Suprapubic skin (tissue), 4 donors: ENCODE data around the gene PCSK2. TPM values are rescaled to one million over a fixed set of nuclear protein-coding genes. Genes with fewer than 3 reads are reported as not detected.

Experiments used
- DNase-seq, 2 donors: peaks; one replicate each; pipeline ENCODE4 v3.0.0-alpha.2; 2019; ENCODE audit warnings: low spot score in 2 of 2
- H3K27ac ChIP-seq: fragments of 200-600 bp; sonication (generic); one replicate; pipeline ENCODE4 v1.5.1; 2019
- H3K27me3 ChIP-seq: fragments of 200-600 bp; sonication (generic); one replicate; pipeline ENCODE4 v1.5.1; 2019
- H3K36me3 ChIP-seq: fragments of 200-600 bp; sonication (generic); one replicate; pipeline ENCODE4 v1.5.1; 2019
- H3K4me1 ChIP-seq: fragments of 200-600 bp; sonication (generic); one replicate; pipeline ENCODE4 v1.5.1; 2019
- H3K4me3 ChIP-seq: fragments of 200-600 bp; sonication (generic); one replicate; pipeline ENCODE4 v1.5.1; 2019; ENCODE audit warnings: mild to moderate bottlenecking
- H3K9me3 ChIP-seq: fragments of 200-600 bp; sonication (generic); one replicate; pipeline ENCODE4 v1.5.1; 2019
- EP300 ChIP-seq: sonication (generic); formaldehyde crosslinking; IDR thresholded peaks from one replicate; pipeline ENCODE4 v1.6.1; 2017; ENCODE audit warnings: antibody characterized with exemption
- POLR2A ChIP-seq, 2 donors: fragments of 450-650 bp; IDR thresholded peaks; one replicate each; pipeline ENCODE4 v1.6.1; 2017; ENCODE audit warnings: antibody characterized with exemption in 2 of 2, mild to moderate bottlenecking in 2 of 2, moderate library complexity in 2 of 2
- POLR2AphosphoS5 ChIP-seq, 3 donors: sonication (generic); formaldehyde crosslinking; IDR thresholded peaks; one replicate each; pipeline ENCODE4 v1.6.1; 2017; ENCODE audit warnings: antibody characterized with exemption in 3 of 3
- WGBS: methylation state at CpG from one replicate; pipeline ENCODE4 v1.1.5; 2018; 5-methylcytosine and 5-hydroxymethylcytosine counted together
- total RNA-seq, 4 donors: library from RNA; depleted of rRNA; stranded (reverse); fragments of >200 nt; gene quantifications; one replicate each; pipeline ENCODE4 v1.1.0, GENCODE V29; 2016
- TF ChIP-seq, protein P1 (sequence below), 2 donors: fragments of 200-600 bp in 1 of 2; fragments of 450-650 bp in 1 of 2; sonication (generic) in 1 of 2; IDR thresholded peaks; one replicate each; pipeline ENCODE4 v1.5.1; 2016 to 2019; ENCODE audit warnings: antibody characterized with exemption in 2 of 2, mild to moderate bottlenecking in 1 of 2, moderate library complexity in 1 of 2

PCSK2 gene
- total RNA-seq, 4 donors from 2014 or later = 5.2 to 23.1 (median 12.9) TPM

DNA sequence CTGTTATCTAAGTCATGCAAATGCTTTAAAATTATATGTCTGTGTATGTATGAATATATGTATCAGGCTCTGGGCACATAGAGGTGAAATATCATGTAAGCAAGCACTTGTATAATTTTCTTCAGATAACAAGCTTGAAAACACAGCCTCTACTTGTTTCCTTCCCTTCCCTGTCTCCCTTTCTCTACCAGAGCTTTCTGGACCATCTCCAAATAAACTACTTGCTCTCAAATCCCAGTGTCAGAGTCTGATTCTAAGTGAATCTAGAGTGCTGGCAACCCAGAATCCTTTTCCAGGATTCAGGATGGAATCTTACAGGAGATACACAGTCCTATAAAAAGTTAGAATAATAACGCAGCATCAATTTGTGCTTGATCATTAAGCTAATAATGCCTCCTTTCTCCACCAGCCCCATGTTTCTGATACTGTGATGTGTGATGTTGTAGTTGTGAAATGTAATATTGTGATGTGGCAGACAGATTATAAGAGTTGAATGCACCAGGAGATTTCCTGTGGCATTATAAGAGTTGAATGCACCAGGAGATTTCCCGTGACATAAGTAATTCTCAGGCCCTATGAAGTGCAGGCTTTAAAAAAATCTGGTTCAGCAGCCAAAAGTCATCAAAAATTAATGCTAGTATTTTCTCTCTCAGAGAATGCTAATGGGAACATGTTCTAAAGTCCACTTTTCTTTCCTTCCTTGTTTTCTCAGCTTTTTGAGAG is 89.6 kb downstream of the PCSK2 start:
- H3K4me1 ChIP-seq = no peaks in the 10 kb centered on the region
- TF ChIP-seq, protein P1, sequence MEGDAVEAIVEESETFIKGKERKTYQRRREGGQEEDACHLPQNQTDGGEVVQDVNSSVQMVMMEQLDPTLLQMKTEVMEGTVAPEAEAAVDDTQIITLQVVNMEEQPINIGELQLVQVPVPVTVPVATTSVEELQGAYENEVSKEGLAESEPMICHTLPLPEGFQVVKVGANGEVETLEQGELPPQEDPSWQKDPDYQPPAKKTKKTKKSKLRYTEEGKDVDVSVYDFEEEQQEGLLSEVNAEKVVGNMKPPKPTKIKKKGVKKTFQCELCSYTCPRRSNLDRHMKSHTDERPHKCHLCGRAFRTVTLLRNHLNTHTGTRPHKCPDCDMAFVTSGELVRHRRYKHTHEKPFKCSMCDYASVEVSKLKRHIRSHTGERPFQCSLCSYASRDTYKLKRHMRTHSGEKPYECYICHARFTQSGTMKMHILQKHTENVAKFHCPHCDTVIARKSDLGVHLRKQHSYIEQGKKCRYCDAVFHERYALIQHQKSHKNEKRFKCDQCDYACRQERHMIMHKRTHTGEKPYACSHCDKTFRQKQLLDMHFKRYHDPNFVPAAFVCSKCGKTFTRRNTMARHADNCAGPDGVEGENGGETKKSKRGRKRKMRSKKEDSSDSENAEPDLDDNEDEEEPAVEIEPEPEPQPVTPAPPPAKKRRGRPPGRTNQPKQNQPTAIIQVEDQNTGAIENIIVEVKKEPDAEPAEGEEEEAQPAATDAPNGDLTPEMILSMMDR (IDR thresholded peaks at IDR 0.05) = no peak
- TF ChIP-seq EP300 (no peak), POLR2AphosphoS5 (IDR thresholded peaks at IDR 0.05) (no peak), POLR2A (IDR thresholded peaks at IDR 0.05) (no peak)
- WGBS = 88% methylated on average over 2 of the region's 2 CpGs
- no peak overlapping the region for H3K4me3 ChIP-seq
- peaks cover 9% of the 10 kb centered on the region for H3K27me3 ChIP-seq
- no peak for DNase-seq
- no peaks in the 10 kb centered on the region for H3K36me3 ChIP-seq
- no peak overlapping the region for H3K27ac ChIP-seq
- H3K9me3 ChIP-seq = no peaks in the 10 kb centered on the region

- no peaks in the 10 kb centered on the region for H3K36me3 ChIP-seq
- H3K27me3 ChIP-seq = peaks cover 9% of the 10 kb centered on the region
- 71% methylated on average over 2 of the region's 2 CpGs for WGBS
Observed at GRCh38 chr20:17317341-17317740, 90.5 kb downstream of the PCSK2 start.

DNA sequence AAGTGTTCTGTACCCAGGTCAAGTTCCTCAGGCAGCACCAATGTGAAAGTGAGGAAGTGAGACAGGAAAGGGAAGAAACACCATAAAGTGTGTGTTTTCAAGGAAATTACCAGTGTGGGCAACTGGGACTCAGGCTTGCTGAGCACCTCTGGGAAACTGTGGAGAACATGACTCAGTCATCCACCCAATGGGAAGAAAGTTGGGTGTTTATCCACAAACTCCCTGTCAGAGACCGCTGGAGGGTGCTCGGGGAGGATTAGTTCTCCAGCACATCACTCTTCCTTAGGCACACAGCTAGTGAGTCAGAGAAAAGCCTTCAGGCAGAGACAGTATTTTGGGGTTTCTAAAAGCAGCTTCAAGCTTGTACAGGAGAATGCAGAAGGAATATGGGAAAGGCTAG is 93.6 kb downstream of the PCSK2 start:
- H3K9me3 ChIP-seq = no peaks in the 10 kb centered on the region
- TF ChIP-seq, protein P1 (IDR thresholded peaks at IDR 0.05) = no peak
- TF ChIP-seq POLR2AphosphoS5 (IDR thresholded peaks at IDR 0.05) = no peak
- no peak for TF ChIP-seq POLR2A (IDR thresholded peaks at IDR 0.05)
- no peak for TF ChIP-seq EP300
- WGBS = 69% methylated on average over 2 of the region's 2 CpGs
- H3K27ac ChIP-seq = no peak overlapping the region
- DNase-seq = no peak
- no peak overlapping the region for H3K4me3 ChIP-seq
- no peaks in the 10 kb centered on the region for H3K4me1 ChIP-seq
- H3K36me3 ChIP-seq = no peaks in the 10 kb centered on the region
- H3K27me3 ChIP-seq = peaks cover 7% of the 10 kb centered on the region

More at GRCh38 chr20:17317341-17317740, 90.5 kb downstream of the PCSK2 start:
- no peak for DNase-seq
- Histone ChIP-seq H3K4me1 (no peaks in the 10 kb centered on the region), H3K9me3 (no peaks in the 10 kb centered on the region), H3K27ac (no peak overlapping the region), H3K4me3 (no peak overlapping the region)
- TF ChIP-seq, protein P1 (IDR thresholded peaks at IDR 0.05) = no peak
- TF ChIP-seq POLR2A (IDR thresholded peaks at IDR 0.05) (no peak), EP300 (no peak), POLR2AphosphoS5 (IDR thresholded peaks at IDR 0.05) (no peak)

DNA sequence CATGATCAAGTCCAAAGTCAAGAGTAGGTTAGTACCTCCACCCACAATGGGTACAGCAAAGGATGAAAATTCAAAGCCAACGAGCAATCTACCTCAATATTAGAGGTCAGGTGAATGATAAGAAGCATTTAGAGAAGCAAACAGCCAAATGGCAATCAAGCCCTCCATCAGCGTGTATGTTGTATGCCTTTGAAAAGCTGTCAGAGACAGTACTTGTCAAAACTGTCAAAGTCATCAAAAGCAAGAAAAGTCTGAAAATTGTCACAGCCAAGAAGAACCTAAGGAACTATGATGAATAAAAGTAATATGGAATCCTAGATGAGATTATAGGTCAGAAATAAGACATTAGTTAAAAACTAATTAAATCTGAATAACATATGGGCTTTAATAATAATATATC is 99.3 kb downstream of the PCSK2 start:
- 87% methylated on average over 2 of the region's 2 CpGs for WGBS
- H3K4me3 ChIP-seq = no peak overlapping the region

More for the DNA sequence above, 99.3 kb downstream of the PCSK2 start:
- Histone ChIP-seq H3K27me3 (peaks cover 17% of the 10 kb centered on the region), H3K4me1 (no peaks in the 10 kb centered on the region), H3K36me3 (no peaks in the 10 kb centered on the region), H3K27ac (no peak overlapping the region), H3K9me3 (no peaks in the 10 kb centered on the region)
- no peak for DNase-seq
- TF ChIP-seq POLR2A (IDR thresholded peaks at IDR 0.05) (no peak), POLR2AphosphoS5 (IDR thresholded peaks at IDR 0.05) (no peak)
- TF ChIP-seq, protein P1 (IDR thresholded peaks at IDR 0.05) = no peak
